Measurements from ENCODE around the gene RAB40C.

RAB40C gene

DNA sequence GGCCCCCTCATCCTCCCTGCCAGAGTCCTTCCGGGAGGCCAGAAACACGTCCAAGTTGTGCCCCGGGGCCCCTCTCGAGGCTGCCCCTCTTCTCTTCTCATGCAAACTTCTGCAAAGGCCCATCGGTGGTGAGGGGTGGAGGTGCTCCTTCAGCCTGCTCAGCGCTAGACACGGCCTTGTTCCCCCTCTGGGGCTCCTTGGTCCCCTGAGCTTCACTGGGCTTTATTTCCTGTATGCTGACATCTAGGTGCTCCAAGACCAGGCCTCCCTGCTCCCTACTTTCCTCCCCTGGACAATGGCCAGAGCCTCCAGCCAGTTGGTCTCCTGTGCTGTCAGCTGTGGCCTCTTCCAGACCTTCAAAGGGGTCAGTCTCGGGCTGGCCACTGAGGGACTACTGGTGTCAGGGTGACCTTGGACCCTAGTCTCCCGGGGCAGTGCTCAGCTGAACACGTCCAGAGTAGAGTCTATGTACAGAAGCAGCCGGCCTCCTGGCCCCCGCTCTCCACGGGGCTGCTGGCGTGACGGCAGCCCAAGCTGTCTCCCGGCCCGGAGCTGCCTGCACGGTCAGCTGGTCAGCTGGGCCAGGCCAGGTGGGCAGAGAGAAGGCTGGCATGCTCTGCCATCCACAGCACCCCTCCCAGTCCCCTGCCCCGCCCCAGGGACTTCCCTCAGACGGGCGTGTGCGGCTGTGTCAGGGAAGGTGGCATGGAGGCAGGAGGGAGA lies 31.4 kb upstream of the RAB40C start:
- no peaks in the 10 kb centered on the region for H3K36me3 ChIP-seq
- no peaks in the 10 kb centered on the region for H3K9me3 ChIP-seq (ENCODE audit: severe bottlenecking)
- DNase-seq: no peak
- H3K27me3 ChIP-seq (ENCODE audit: insufficient read depth, low read depth, severe bottlenecking): peaks cover 8% of the 10 kb centered on the region
- TF ChIP-seq CTCF (IDR thresholded peaks at IDR 0.05; ENCODE audit: low read depth, low read length): no peak
- H3K4me3 ChIP-seq (ENCODE audit: low read depth, low read length): no peak overlapping the region
- H3K27ac ChIP-seq: no peak overlapping the region

DNA sequence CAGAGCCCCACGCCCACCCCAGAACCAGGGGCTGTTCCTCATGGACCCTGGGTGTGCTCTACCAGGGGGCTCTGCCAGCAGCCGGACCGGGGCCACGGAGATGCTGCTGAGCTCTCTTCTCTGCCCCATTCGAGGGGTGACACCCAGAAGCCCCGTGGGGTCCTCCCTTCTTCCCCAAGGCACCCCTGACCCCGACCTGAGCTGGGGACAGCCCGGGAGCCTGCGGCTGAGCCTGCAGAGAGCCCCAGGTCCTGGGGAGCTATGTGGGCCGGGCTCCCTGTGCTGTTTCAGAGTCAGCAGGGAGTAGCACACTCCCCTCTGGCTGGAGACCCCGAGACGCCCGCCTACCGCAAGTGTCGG lies 30.9 kb upstream of the RAB40C start:
- Histone ChIP-seq H3K27me3 (ENCODE audit: insufficient read depth, low read depth, severe bottlenecking) (peaks cover 8% of the 10 kb centered on the region), H3K27ac (no peak overlapping the region), H3K4me3 (ENCODE audit: low read depth, low read length) (no peak overlapping the region), H3K36me3 (no peaks in the 10 kb centered on the region), H3K9me3 (ENCODE audit: severe bottlenecking) (no peaks in the 10 kb centered on the region)
- no peak for DNase-seq
- no peak for TF ChIP-seq CTCF (IDR thresholded peaks at IDR 0.05; ENCODE audit: low read depth, low read length)

DNA sequence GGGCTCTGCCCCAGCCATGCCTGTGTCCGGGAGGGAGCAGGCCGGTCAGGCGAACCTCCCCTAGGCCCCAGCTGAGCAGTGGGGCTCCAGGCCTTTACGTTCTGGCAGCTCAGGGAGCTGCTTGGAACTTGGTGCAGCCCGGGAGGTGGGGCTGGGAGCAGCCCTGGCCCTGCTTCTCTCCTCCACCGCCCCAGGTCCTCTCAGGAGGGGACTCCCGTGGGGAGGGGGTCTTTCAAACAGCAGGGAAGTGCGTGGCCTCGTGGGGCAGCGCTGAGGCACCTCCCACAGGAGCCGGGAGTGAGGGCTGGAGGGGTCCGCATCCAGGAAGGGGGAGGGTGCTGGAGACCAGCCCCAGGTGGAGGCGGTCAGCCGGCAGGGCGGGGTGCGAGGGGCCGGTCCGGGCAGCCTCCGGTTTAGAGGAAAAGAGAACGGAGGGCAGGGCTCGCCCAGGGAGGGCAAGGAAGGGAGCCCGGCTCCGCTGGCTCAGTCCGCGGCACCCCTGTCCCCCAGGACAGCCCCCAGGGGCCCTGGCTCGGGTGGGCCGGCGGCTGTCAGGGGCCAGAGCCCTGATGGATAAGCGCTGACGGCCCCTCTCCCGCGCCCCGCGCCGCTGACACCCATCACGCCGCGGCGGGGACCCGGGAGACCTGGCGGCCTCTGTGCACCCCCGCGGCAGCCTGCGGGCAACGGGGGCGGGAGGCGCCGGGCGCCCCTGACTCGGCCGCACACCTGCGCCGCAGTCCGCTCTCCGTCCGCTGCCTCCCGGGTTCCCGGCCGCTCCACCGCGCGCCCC lies 30.3 kb upstream of the RAB40C start:
- H3K27ac ChIP-seq: no peak overlapping the region
- H3K27me3 ChIP-seq (ENCODE audit: insufficient read depth, low read depth, severe bottlenecking): peaks cover 8% of the 10 kb centered on the region
- TF ChIP-seq CTCF (IDR thresholded peaks at IDR 0.05; ENCODE audit: low read depth, low read length): peak; percentile 25; the same call in 1 of the 2 replicates
- H3K4me3 ChIP-seq (ENCODE audit: low read depth, low read length): peak overlapping the region; percentile 29
- DNase-seq: no peak
- no peaks in the 10 kb centered on the region for H3K36me3 ChIP-seq
- H3K9me3 ChIP-seq (ENCODE audit: severe bottlenecking): no peaks in the 10 kb centered on the region

DNA sequence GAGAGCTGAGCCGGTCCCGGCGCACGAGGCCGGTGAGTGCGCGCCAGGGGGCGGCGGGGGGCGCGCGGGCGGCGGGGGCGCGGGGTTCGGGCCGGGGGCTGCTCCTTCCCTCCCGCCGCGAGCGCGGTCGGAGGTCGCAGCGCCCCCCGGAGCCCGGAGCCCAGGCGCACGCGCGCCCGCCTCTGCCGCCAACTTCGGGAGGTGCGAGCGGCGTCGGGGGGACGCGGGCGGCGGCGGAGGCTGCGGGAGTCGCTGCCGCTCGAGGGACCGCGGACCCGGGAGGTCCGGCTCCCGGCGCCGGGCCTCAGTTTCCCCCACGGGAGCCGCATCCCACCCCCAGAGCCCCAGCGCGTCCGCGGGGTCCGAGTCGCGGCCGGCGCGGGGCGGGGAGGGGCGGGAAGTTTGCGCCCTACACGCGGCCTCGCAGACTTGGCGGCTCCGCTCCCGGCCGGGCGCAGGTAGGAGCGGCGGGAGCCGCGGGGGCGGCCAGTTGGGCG lies 29.6 kb upstream of the RAB40C start, which contains the start of gene PRR35:
TSS of gene PRR35 (plus strand) at position 191 of the 497 bp plus-strand sequence. CDS start 2,901 bp downstream, outside the sequence.
- H3K27ac ChIP-seq: no peak within 1 kb of the TSS
- H3K9me3 ChIP-seq (ENCODE audit: severe bottlenecking): no peaks in the 10 kb centered on the region
- TF ChIP-seq CTCF (IDR thresholded peaks at IDR 0.05; ENCODE audit: low read depth, low read length): no peak
- H3K4me3 ChIP-seq (ENCODE audit: low read depth, low read length): peak within 1 kb of the TSS; percentile 29
- no peak for DNase-seq
- no peaks in the 10 kb centered on the region for H3K36me3 ChIP-seq
- H3K27me3 ChIP-seq (ENCODE audit: insufficient read depth, low read depth, severe bottlenecking): peaks cover 8% of the 10 kb centered on the region

GRCh38 chr16:560701-561412 lies 29.0 kb upstream of the RAB40C start:
- H3K4me3 ChIP-seq (ENCODE audit: low read depth, low read length): no peak overlapping the region; the same call in 1 of the 2 replicates
- DNase-seq: no peak
- peaks cover 8% of the 10 kb centered on the region for H3K27me3 ChIP-seq (ENCODE audit: insufficient read depth, low read depth, severe bottlenecking)
- H3K36me3 ChIP-seq: no peaks in the 10 kb centered on the region
- H3K27ac ChIP-seq: no peak overlapping the region
- TF ChIP-seq CTCF (IDR thresholded peaks at IDR 0.05; ENCODE audit: low read depth, low read length): no peak
- H3K9me3 ChIP-seq (ENCODE audit: severe bottlenecking): no peaks in the 10 kb centered on the region
